ENCODE measurements around the gene BSPH1. TPM values are rescaled to one million over a fixed set of nuclear protein-coding genes. Genes with fewer than 3 reads are reported as not detected.

Gene BSPH1
- total and polyA plus RNA-seq, 10 donors: not detected

DNA sequence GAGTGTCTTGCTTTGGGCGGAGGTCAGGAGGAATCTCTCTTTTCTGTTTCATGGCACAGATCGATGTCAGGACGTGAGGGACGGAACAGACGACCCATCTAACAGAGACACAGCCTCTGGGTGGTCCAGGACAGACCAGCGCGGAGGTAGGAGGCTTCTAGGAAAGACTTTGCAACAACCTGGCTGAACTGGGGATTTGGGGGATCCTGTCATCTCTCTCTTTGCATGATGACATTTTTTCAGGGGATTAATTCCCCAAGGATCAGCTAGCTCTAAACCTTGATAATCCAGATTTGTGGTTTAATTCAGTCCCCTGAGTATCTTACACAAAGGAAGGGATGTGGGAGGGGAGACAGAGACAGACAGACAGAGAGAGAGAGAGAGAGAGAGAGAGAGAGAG is 37.5 kb upstream of the BSPH1 start:
- H3K9me3 ChIP-seq: no peaks in the 10 kb centered on the region
- 73 to 85% (median 77%) methylated on average over 7 of the region's 7 CpGs for WGBS, 5 donors
- TF ChIP-seq POLR2A (IDR thresholded peaks at IDR 0.05) (no peak), POLR2AphosphoS5 (IDR thresholded peaks at IDR 0.05) (no peak)
- TF ChIP-seq, protein P1, sequence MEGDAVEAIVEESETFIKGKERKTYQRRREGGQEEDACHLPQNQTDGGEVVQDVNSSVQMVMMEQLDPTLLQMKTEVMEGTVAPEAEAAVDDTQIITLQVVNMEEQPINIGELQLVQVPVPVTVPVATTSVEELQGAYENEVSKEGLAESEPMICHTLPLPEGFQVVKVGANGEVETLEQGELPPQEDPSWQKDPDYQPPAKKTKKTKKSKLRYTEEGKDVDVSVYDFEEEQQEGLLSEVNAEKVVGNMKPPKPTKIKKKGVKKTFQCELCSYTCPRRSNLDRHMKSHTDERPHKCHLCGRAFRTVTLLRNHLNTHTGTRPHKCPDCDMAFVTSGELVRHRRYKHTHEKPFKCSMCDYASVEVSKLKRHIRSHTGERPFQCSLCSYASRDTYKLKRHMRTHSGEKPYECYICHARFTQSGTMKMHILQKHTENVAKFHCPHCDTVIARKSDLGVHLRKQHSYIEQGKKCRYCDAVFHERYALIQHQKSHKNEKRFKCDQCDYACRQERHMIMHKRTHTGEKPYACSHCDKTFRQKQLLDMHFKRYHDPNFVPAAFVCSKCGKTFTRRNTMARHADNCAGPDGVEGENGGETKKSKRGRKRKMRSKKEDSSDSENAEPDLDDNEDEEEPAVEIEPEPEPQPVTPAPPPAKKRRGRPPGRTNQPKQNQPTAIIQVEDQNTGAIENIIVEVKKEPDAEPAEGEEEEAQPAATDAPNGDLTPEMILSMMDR (IDR thresholded peaks at IDR 0.05 in 8 of 11, conservative IDR thresholded peaks at IDR 0.05 in 3 of 11): no peak
- no peaks in the 10 kb centered on the region for H3K4me1 ChIP-seq
- H3K27ac ChIP-seq: no peak overlapping the region
- H3K36me3 ChIP-seq: no peaks in the 10 kb centered on the region
- intact Hi-C loops (cut with DNase I; ENCODE audit: low total_unique reads): no loop called here
- H3K4me3 ChIP-seq: no peak overlapping the region
- no peak for DNase-seq
- H3K27me3 ChIP-seq (replicated peaks in 1 of 7): peaks cover 0 to 58% (median 0%) of the 10 kb centered on the region in 7 donors

DNA sequence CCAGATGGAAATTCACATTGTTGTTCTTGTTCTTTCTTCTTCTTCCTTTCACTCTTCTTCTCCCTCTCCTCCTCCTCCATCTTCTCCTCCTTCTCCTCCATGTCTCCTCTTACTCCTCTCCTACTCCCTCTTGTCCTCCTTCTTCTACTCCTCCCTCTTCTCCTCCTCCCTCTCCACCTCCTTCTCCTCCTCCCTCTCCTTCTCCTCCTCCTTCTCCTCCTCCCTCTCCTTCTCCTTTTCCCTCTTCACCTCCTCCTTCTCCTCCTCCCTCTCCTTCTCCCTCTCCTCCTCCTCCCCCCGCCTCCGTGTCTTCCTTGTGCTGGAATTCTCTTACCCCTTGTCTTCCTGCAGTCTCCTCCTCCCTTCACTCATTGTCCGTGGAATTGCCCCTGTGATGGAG is 33.5 kb upstream of the BSPH1 start:
- Histone ChIP-seq H3K4me3 (no peak overlapping the region), H3K4me1 (no peaks in the 10 kb centered on the region), H3K36me3 (no peaks in the 10 kb centered on the region), H3K27me3 (replicated peaks in 1 of 7) (peaks cover 0 to 59% (median 0%) of the 10 kb centered on the region in 7 donors), H3K27ac (no peak overlapping the region), H3K9me3 (no peaks in the 10 kb centered on the region)
- 72 to 79% (median 75%) methylated on average over 3 of the region's 3 CpGs for whole genome bisulfite sequencing, 5 donors
- intact Hi-C loops (cut with DNase I; ENCODE audit: low total_unique reads): no loop called here
- TF ChIP-seq POLR2A (IDR thresholded peaks at IDR 0.05): no peak
- TF ChIP-seq POLR2AphosphoS5 (IDR thresholded peaks at IDR 0.05): no peak
- TF ChIP-seq, protein P1 (IDR thresholded peaks at IDR 0.05 in 8 of 11, conservative IDR thresholded peaks at IDR 0.05 in 3 of 11): no peak
- DNase-seq: no peak

DNA sequence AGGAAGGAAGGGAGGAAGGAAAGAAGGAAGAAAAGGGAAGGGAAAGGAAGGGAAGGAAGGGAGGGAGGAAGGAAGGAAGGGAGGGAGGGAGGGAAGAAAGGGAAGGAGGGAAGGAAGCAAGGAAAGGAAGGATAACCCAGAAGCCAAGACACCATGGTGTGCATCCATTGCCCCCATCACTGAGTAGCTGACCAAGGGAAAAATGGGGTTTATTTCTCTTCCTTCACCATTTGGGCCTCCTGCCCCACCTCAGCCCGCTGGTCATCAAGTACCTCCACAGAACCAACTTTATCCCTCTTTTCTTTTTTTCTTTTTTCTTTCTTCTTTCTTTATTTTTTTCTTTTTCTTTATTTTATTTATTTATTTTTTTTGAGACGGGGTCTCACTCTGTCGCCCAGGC is 31.5 kb upstream of the BSPH1 start:
- no peak overlapping the region for H3K4me3 ChIP-seq
- H3K4me1 ChIP-seq: no peaks in the 10 kb centered on the region
- no peak for DNase-seq
- no peaks in the 10 kb centered on the region for H3K9me3 ChIP-seq
- H3K27ac ChIP-seq: no peak overlapping the region
- H3K36me3 ChIP-seq: no peaks in the 10 kb centered on the region
- peaks cover 0 to 62% (median 0%) of the 10 kb centered on the region in 7 donors for H3K27me3 ChIP-seq (replicated peaks in 1 of 7)
- intact Hi-C loops (cut with DNase I; ENCODE audit: low total_unique reads): no loop called here
- TF ChIP-seq POLR2AphosphoS5 (IDR thresholded peaks at IDR 0.05): no peak
- TF ChIP-seq, protein P1 (IDR thresholded peaks at IDR 0.05 in 8 of 11, conservative IDR thresholded peaks at IDR 0.05 in 3 of 11): no peak
- no peak for TF ChIP-seq POLR2A (IDR thresholded peaks at IDR 0.05)
- 89 to 96% (median 92%) methylated on average over 3 of the region's 3 CpGs for WGBS, 5 donors

DNA sequence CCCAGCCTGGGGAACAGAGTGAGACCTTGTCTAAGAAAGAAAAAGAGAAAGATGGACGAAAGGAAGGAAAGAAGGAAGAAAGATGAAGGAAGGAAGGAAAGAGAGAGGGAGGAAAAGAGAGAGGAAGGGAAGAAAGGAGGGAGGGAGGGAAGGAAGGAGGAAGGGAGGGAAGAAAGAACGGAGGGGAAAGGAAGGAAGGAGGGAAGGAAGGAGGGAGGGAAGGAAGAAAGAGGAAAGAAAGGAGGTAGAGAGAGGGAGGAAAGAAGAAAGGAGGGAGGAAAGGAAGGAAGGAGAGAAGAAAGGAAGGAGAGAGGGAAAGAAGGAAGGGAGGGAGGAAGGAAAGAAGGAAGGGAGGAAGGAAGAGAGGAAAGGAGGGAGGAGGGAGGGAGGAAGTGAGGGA is 31.0 kb upstream of the BSPH1 start:
- TF ChIP-seq POLR2AphosphoS5 (IDR thresholded peaks at IDR 0.05): no peak
- TF ChIP-seq, protein P1 (IDR thresholded peaks at IDR 0.05 in 8 of 11, conservative IDR thresholded peaks at IDR 0.05 in 3 of 11): no peak
- no peak for TF ChIP-seq POLR2A (IDR thresholded peaks at IDR 0.05)
- Histone ChIP-seq H3K27ac (no peak overlapping the region), H3K4me1 (no peaks in the 10 kb centered on the region), H3K36me3 (no peaks in the 10 kb centered on the region), H3K27me3 (replicated peaks in 1 of 7) (peaks cover 0 to 60% (median 0%) of the 10 kb centered on the region in 7 donors), H3K4me3 (no peak overlapping the region), H3K9me3 (no peaks in the 10 kb centered on the region)
- intact Hi-C loops (cut with DNase I; ENCODE audit: low total_unique reads): no loop called here
- no peak for DNase-seq
- 51 to 73% (median 65%) methylated on average over 2 of the region's 2 CpGs for WGBS, 5 donors

Data from spleen (tissue), 11 donors.